CD14-positive monocyte (primary cell): Measurements from ENCODE around the gene C11orf91. TPM values are rescaled to one million over a fixed set of nuclear protein-coding genes. Genes with fewer than 3 reads are reported as not detected.
A peak's percentile ranks its signal among the peaks of the same experiment; 100 is the strongest.

ENCODE experiments used
- DNase-seq, 3 donors: peaks; one replicate each; pipeline ENCODE4 v3.0.0-alpha.2; 2011 to 2022
- H2AFZ ChIP-seq: 2 replicates; pipeline ENCODE4 v1.6.0; 2012; ENCODE audit warnings: mild to moderate bottlenecking, low read depth, low read length, inconsistent platforms; ENCODE audit not compliant: insufficient read depth, poor library complexity, severe bottlenecking
- H3K27ac ChIP-seq, 2 donors: 1 replicate in 1 of 2; 2 replicates in 1 of 2; pipeline ENCODE4 v1.5.1; 2012 to 2013; ENCODE audit warnings: low read length in 2 of 2, control low read depth in 1 of 2, inconsistent platforms in 1 of 2, low read depth in 1 of 2, mild to moderate bottlenecking in 1 of 2
- H3K27me3 ChIP-seq, 2 donors: one replicate each; pipeline versions ENCODE4 v1.6.0 to v1.6.1; 2011 to 2013; ENCODE audit warnings: low read length in 2 of 2; ENCODE audit not compliant: control insufficient read depth in 2 of 2, insufficient read depth in 2 of 2
- H3K36me3 ChIP-seq, 2 donors: replicated peaks in 1 of 2; 1 replicate in 1 of 2; 2 replicates in 1 of 2; pipeline versions ENCODE4 v1.5.1 to v1.6.1; 2012 to 2013; ENCODE audit warnings: low read length in 2 of 2, control low read depth in 1 of 2, inconsistent platforms in 1 of 2, mild to moderate bottlenecking in 1 of 2; ENCODE audit not compliant: insufficient read depth in 2 of 2, control insufficient read depth in 1 of 2
- H3K4me1 ChIP-seq, 2 donors: 1 replicate in 1 of 2; 2 replicates in 1 of 2; pipeline versions ENCODE4 v1.5.1 to v1.6.1; 2012 to 2013; ENCODE audit warnings: low read length in 2 of 2, control low read depth in 1 of 2, inconsistent platforms in 1 of 2, mild to moderate bottlenecking in 1 of 2, moderate library complexity in 1 of 2; ENCODE audit not compliant: insufficient read depth in 2 of 2, control insufficient read depth in 1 of 2
- H3K4me2 ChIP-seq: replicated peaks from 2 replicates; pipeline ENCODE3; 2012; ENCODE audit warnings: low read length, moderate library complexity, mild to moderate bottlenecking; ENCODE audit not compliant: poor library complexity, severe bottlenecking; ENCODE audit errors: extremely low read depth
- H3K4me3 ChIP-seq, 3 experiments: fragments of 200-600 bp in 1 of 3; sonication (generic) in 1 of 3; replicated peaks in 1 of 3; 1 replicate in 2 of 3; 2 replicates in 1 of 3; pipeline ENCODE4 v1.5.1; 2011 to 2013; ENCODE audit warnings: low read length in 3 of 3, mild to moderate bottlenecking in 3 of 3, control low read depth in 2 of 3, low read depth in 2 of 3, inconsistent platforms in 1 of 3, moderate library complexity in 1 of 3
- H3K79me2 ChIP-seq: 2 replicates; pipeline ENCODE4 v1.6.0; 2012; ENCODE audit warnings: mild to moderate bottlenecking, control low read depth, inconsistent platforms, low read length, moderate library complexity; ENCODE audit not compliant: insufficient read depth
- H3K9ac ChIP-seq: 2 replicates; pipeline ENCODE4 v1.6.0; 2017; ENCODE audit warnings: low read length, mild to moderate bottlenecking; ENCODE audit not compliant: insufficient read depth, poor library complexity, severe bottlenecking
- H3K9me3 ChIP-seq, 2 donors: replicated peaks in 1 of 2; 1 replicate in 1 of 2; 2 replicates in 1 of 2; pipeline versions ENCODE4 v1.5.1 to v1.6.1; 2012 to 2013; ENCODE audit warnings: low read length in 2 of 2, control low read depth in 1 of 2; ENCODE audit not compliant: control insufficient read depth in 1 of 2, insufficient read depth in 1 of 2
- H4K20me1 ChIP-seq: 2 replicates; pipeline ENCODE4 v1.6.0; 2012; ENCODE audit warnings: mild to moderate bottlenecking, low read length, control low read depth, moderate library complexity; ENCODE audit not compliant: insufficient read depth
- H3K27ac Mint-ChIP-seq, 7 donors: one replicate each; pipeline ENCODE4 v1.8.0; 2020; ENCODE audit warnings: mild to moderate bottlenecking in 7 of 7, mixed read lengths in 7 of 7, moderate library complexity in 6 of 7, inconsistent platforms in 2 of 7
- H3K27me3 Mint-ChIP-seq, 3 donors: one replicate each; pipeline ENCODE4 v1.8.0; 2021 to 2022; ENCODE audit warnings: low read depth in 3 of 3, mild to moderate bottlenecking in 3 of 3, mixed read lengths in 3 of 3, moderate library complexity in 3 of 3, inconsistent platforms in 1 of 3
- H3K36me3 Mint-ChIP-seq, 2 donors: one replicate each; pipeline ENCODE4 v1.8.0; 2020; ENCODE audit warnings: mixed read lengths in 2 of 2, inconsistent platforms in 1 of 2, mild to moderate bottlenecking in 1 of 2
- H3K4me1 Mint-ChIP-seq: one replicate; pipeline ENCODE4 v1.8.0; 2020; ENCODE audit warnings: mild to moderate bottlenecking, mixed read lengths
- H3K4me3 Mint-ChIP-seq, 2 donors: one replicate each; pipeline ENCODE4 v1.8.0; 2020; ENCODE audit warnings: mild to moderate bottlenecking in 2 of 2, mixed read lengths in 2 of 2, moderate library complexity in 1 of 2
- H3K9me3 Mint-ChIP-seq, 7 donors: one replicate each; pipeline ENCODE4 v1.8.0; 2020 to 2022; ENCODE audit warnings: mixed read lengths in 7 of 7, mild to moderate bottlenecking in 6 of 7, moderate library complexity in 6 of 7, inconsistent platforms in 2 of 7
- CTCF ChIP-seq: fragments of 200-600 bp; IDR thresholded peaks from one replicate; pipeline ENCODE4 v1.8.0; 2022; ENCODE audit warnings: antibody characterized with exemption, mild to moderate bottlenecking
- WGBS: methylation state at CpG from one replicate; pipeline ENCODE4 v1.1.5; 2013; ENCODE audit warnings: missing lambda C conversion rate; ENCODE audit not compliant: insufficient coverage; 5-methylcytosine and 5-hydroxymethylcytosine counted together
- intact Hi-C, 2 donors: fragments of 100-400 bp; cut with micrococcal nuclease; formaldehyde crosslinking; loops; one replicate each; pipeline versions ENCODE4 v1.15.0 to v1.15.1; 2023
- polyA plus RNA-seq, 3 donors: library from polyadenylated mRNA; depleted of rRNA in 1 of 3; unstranded in 2 of 3; stranded (reverse) in 1 of 3; fragments of 300-500 nt in 2 of 3; fragments of >200 nt in 1 of 3; fragmentation: Illumina TruSeq in 2 of 3; gene quantifications; 1 replicate in 2 of 3; 2 replicates in 1 of 3; pipeline ENCODE4 v1.2.3, GENCODE V29; 2012 to 2021

The C11orf91 gene
- polyA plus RNA-seq, 3 donors, result not detected

GRCh38 chr11:33700063-33700501, 544 bp downstream of the C11orf91 start:
- peak overlapping the region; percentile 89 to 94 for H3K4me3 Mint-ChIP-seq
- H2AFZ ChIP-seq, result peak overlapping the region; percentile 89
- peaks cover 16 to 18% of the 10 kb centered on the region in 2 donors for H3K4me1 ChIP-seq
- no peak overlapping the region for H3K27ac ChIP-seq
- peaks cover 21% of the 10 kb centered on the region for H3K4me1 Mint-ChIP-seq
- H3K27me3 ChIP-seq, result peaks cover 7 to 33% of the 10 kb centered on the region in 2 donors
- intact Hi-C loops, result no loop called here
- DNase-seq, result no peak
- H3K27me3 Mint-ChIP-seq, result peaks cover 26 to 41% (median 30%) of the 10 kb centered on the region in 3 donors
- peak overlapping the region; percentile 17 for H3K9ac ChIP-seq
- peak overlapping the region; percentile 91 for H3K4me2 ChIP-seq
- no peaks in the 10 kb centered on the region for H3K36me3 ChIP-seq
- TF ChIP-seq CTCF, result no peak
- WGBS, result 41% methylated on average over 22 of the region's 25 CpGs
- peak overlapping the region in 1 of 7 donors; percentile 9 for H3K27ac Mint-ChIP-seq
- no peaks in the 10 kb centered on the region for H4K20me1 ChIP-seq
- H3K36me3 Mint-ChIP-seq, result no peaks in the 10 kb centered on the region
- H3K79me2 ChIP-seq, result no peaks in the 10 kb centered on the region
- H3K9me3 Mint-ChIP-seq, result peaks cover 0 to 4% (median 0%) of the 10 kb centered on the region in 7 donors
- H3K9me3 ChIP-seq, result no peaks in the 10 kb centered on the region
- peak overlapping the region in 2 of 3 experiments; percentile 59 to 81 for H3K4me3 ChIP-seq

GRCh38 chr11:33699515-33700062, 1.0 kb downstream of the C11orf91 start:
- Mint-ChIP-seq H3K4me1 (peaks cover 24% of the 10 kb centered on the region), H3K36me3 (no peaks in the 10 kb centered on the region), H3K27ac (peak overlapping the region in 1 of 7 donors; percentile 9), H3K9me3 (peaks cover 0 to 4% (median 0%) of the 10 kb centered on the region in 7 donors), H3K4me3 (peak overlapping the region; percentile 89 to 94), H3K27me3 (peaks cover 26 to 41% (median 30%) of the 10 kb centered on the region in 3 donors)
- no peaks in the 10 kb centered on the region for H3K9me3 ChIP-seq
- H3K4me2 ChIP-seq, result peak overlapping the region; percentile 91
- H3K27ac ChIP-seq, result no peak overlapping the region
- WGBS, result 59% methylated on average over 7 of the region's 12 CpGs
- no peak overlapping the region for H3K9ac ChIP-seq
- no peak for DNase-seq
- TF ChIP-seq CTCF, result no peak
- intact Hi-C loops, result loop anchor here in 1 of 2 donors (10.0 kb wide), 1 partner anchor 335 kb away; no protein-coding TSS in a partner anchor
- H3K27me3 ChIP-seq, result peaks cover 7 to 33% of the 10 kb centered on the region in 2 donors
- peak overlapping the region in 1 of 3 experiments; percentile 81 for H3K4me3 ChIP-seq
- no peaks in the 10 kb centered on the region for H3K79me2 ChIP-seq
- H3K36me3 ChIP-seq, result no peaks in the 10 kb centered on the region
- no peaks in the 10 kb centered on the region for H4K20me1 ChIP-seq
- peaks cover 16 to 18% of the 10 kb centered on the region in 2 donors for H3K4me1 ChIP-seq
- peak overlapping the region; percentile 89 for H2AFZ ChIP-seq
